GM21723 (cell line): ENCODE results near the gene SSX5.
"Not testable (repeated sequence)": the region's sequence is repeated elsewhere in the genome, so short reads cannot be mapped to it uniquely, and the experiment has no call there.

Source experiments
- ATAC-seq: cut with Tn5 transposase; IDR thresholded peaks from one replicate; pipeline ENCODE4 v1.9.1; 2021; ENCODE audit warnings: mild to moderate bottlenecking, moderate library complexity; ENCODE audit not compliant: unreplicated experiment

SSX5 gene, protein sequence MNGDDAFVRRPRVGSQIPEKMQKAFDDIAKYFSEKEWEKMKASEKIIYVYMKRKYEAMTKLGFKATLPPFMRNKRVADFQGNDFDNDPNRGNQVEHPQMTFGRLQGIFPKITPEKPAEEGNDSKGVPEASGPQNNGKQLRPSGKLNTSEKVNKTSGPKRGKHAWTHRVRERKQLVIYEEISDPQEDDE

DNA sequence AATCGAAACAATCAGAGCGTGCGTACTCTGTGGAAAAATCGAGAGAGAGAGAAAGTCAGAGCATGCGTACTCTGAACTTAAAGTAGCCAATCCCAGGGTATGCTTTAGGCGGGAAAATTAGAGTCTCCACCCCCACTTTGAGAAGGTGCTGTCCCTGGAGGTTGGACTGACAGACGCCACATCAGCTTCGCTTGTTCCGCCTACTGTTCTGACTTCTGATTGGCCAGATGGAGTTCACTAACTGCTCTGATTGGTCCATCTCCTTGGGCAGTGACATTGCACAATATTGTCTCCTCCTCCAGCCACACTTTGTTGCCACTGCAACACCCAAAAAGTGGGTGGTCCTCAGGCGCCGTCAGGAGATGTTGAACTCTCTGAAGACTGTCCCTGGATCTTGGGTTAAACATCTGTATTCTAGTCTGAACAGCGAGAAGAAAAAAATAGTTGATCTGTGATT lies at the start of gene SSX5:
TSS of gene SSX5 (minus strand) at position 51 of the 457 bp plus-strand sequence. CDS start 1,437 bp downstream, outside the sequence.
- ATAC-seq, result no peak

DNA sequence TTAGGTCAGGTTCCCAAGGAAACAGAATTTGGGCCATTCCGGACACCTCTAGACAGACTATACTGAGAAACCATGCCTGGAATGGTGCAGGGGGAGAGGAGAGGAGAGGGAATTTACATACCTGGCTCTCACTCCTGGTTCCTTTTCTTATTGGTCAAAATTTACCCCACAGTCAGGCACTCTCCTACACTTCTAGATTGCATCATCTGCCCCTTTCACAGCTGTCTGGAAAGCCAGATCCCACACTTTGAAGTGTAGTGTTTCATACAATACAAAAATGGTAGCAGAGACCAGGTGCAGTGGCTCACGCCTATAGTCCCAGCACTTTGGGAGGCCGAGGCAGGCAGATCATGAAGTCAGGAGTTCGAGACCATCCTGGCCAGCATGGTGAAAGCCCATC lies 27.6 kb upstream of the SSX5 start:
- ATAC-seq, result not testable (repeated sequence)

DNA sequence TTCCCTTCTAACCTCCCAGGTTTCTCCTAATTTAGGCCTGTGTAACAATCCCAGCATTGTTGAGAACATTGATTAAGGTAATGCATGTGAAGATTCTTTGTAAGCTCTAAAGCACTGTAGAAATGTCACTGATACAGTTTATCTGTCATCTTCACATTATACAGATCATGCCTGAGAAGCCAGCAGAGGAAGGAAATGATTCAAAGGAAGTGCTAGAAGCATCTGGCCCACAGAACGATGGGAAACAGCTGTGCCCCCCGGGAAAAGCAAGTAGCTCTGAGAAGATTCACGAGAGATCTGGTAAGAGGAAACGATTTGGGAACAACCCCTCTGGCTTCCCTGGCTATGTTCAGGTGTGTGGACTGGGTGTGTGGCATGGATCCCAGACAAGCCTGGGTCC lies 17.7 kb upstream of the SSX5 start:
- not testable (repeated sequence) for ATAC-seq

DNA sequence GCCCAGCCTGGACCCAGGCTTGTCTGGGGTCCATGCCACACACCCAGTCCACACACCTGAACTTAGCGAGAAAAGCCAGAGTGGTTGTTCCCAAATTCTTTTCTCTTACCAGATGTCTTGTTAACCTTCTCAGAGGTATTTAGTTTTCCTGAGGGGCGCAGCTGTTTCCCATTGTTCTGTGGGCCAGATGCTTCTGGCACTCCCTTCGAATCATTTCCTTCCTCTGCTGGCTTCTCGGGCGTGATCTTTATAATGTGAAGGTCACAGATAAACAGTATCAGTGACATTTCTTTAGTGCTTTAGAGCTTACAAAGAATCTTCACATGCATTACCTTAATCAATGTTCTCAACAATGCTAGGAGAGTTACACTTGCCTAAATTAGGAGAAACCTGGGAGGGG lies 6.6 kb downstream of the SSX5 start:
- ATAC-seq, result not testable (repeated sequence)

DNA sequence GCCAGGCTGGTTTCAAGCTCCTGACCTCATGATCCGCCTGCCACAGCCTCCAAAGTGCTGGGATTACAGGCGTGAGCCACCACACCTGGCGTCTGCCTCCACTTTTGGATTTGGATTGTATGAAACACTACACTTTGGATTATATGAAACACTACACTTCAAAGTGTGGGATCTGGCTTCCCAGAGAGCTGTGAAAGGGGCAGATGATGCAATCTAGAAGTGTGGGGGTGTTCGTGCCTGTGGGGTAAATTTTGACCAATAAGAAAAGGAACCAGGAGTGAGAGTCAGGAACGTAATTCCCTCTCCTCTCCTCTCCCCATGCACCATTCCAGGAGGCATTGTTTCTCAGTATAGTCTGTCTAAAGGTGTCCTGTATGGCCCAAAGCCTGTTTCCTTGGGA lies 14.7 kb downstream of the SSX5 start:
- ATAC-seq, result not testable (repeated sequence)

DNA sequence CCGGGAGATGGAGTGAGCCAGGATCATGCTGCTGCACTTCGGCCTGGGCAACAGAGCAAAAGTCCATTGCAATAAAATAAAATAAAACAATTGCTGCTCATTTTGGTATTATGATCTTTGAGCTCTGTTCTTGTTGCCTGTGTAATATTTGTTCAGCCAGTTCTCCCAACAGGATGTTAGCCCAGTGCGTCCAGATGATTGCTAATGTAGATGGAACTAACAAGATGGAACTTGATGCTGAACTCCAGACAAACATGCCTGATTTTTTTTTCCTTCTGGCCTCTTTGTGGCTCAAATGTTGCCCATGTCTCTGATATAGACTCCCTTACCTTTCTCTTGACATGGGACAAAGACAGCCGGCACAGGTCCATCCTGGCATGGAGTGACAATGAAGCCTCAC lies 15.8 kb downstream of the SSX5 start:
- ATAC-seq, result no peak

DNA sequence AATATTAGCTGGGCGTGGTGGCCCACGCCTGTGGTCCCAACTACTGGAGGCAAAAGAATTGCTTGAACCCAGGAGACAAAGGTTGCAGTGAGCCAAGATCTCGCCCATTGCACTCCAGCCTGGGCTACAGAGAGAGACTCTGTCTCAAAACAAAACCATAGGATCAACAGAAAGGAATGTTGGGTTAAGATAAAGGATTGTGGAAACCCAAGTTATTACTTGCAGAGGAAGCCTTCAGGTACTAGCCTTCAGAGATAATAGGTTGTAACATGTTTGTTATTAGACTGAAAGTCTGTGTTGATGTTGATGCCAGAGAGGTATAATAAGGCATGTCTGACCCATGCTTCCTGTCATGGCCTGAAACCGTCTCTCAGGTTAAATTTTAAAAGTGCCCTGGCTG lies 16.9 kb downstream of the SSX5 start:
- ATAC-seq, result no peak

DNA sequence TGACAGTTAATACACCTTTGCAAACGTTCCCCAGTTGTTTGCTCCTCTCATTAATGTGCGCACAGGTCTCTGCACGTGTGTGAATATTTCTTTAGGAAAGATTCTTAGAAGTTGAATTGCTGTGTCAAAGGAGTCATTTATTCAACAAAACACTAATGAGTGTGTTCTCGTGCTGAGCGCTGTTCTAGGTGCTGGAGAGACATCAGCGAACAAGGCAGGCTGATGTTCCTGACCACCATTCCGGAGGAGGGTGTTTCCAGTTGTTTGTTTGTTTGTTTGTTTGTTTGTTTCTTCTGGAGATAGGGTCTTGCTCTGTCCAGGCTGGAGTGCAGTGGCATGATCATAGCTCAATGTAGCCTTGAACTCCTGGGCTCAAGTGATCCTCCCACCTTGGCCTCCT lies 30.3 kb downstream of the SSX5 start:
- not testable (repeated sequence) for ATAC-seq

DNA sequence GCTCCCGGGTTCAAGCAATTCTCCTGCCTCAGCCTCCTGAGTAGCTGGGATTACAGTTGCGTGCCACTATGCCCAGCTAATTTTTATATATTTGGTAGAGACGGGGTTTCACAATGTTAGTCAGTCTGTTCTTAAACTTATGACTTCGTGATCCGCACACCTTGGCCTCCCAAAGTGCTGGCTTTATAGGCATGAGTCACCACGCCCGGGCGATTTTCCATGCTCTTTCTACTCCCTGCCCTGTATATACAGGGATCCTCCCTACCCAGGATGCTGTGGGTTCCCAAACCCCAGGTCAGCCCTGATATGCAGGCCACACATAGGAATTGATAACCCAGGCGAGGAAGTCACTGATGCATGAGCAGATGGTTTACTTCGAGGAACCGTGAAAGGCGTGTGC lies 31.4 kb downstream of the SSX5 start:
- no peak for ATAC-seq

DNA sequence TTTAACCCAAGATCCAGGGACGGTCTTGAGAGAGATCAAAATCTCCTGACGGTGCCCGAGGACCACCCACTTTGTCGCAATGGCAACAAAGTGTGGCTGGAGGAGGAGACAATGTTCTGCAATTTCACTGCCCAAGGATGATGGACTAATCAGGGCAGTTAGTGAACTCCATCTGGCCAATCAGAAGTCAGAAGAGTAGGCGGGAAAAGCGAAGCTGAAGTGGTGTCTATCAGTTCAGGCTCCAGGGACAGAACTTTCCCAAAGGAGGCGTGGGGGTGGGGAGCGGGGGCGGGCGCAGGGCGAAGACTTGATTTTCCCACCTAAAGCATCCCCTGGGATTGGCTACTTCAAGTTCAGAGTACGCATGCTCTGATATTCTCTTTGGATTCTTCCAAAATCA lies 40.6 kb downstream of the SSX5 start:
- ATAC-seq, result no peak

DNA sequence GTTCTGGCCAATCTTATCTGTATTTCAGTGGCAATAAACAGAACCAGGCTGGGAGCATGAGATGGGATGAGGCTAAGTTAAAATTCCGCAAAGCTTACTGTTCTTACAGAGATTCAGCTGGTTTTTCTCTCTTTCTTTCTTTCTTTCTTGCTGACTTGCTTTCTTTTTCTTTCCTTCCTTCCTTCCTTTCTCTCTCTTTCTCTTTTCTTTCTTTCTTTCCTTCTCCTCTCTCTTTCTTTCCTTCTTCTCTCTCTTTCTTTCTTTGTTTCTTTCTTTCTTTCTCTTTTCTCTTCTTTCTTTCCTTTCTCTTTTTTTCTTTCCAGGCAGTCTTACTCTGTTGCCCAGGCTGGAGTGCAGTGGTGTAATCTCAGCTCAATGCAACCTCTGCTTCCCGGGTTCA lies 41.8 kb downstream of the SSX5 start:
- no peak for ATAC-seq

DNA sequence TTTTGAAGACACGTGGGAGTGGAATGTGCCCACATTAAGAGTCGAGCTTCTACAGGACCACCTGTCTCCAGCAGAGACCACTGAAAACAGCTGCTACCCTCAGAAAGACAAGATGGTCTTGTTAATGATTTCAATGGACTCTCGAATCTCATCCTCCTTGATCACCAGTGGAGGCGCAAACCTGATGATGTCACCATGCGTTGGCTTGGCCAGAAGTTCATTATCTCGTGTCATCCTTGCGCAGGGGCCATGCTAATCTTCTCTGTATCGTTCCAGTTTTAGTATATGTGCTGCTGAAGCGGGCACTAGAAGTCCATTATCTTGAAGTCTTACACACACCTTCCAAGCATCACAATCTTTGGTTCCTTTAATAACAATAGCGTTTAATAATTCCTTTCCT lies 42.8 kb downstream of the SSX5 start:
- ATAC-seq, result no peak

DNA sequence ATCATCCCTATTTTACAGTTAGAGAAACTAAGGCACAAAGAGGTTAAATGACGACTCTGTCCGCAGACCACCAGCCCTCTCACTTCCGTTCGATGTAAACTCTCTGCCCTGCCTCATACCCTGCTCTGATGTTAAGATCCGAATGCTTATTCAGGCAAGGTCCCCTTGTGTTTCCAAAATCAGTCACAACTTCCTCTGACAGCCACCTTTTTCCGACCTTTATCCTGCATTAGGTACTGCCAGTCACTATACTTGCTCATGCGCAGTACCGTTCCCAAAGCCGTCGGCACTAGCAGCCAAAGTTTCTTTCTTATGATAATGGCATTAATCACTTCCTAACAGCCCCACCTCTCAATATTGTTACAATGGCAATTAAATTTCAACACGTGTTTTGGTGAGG lies 53.9 kb downstream of the SSX5 start:
- ATAC-seq, result not testable (repeated sequence)

DNA sequence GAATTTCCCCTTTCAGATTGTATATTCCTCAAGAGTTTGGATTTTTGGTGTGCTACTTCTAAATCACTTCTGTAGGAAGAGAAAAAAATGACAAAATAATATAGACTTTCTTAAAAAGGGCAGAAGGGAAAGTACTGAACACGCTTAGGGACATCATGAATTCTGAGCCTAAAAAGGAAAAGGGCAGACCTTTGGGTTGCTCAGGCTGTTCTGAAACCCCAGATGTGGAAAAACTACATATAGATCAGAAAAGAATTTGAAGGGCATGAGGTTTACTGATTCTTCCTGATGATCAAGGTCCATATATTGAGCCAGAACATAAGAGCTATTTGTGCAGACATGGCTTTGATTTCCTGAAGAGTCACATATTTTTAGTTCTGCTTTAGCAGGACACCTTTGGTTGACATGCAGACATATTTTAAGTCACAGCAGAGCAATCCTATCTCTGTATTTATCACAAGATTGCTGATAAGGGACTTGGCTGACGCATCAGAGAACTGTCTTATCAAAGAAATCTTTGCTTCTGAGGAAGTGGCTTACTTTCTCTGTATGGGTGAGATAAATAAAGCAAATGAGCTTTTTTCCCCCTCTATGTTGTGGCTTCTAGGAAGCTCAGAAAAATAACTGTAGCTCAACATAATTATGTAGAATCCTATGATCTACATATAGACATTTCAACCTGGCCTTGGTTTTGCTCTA lies 54.6 kb downstream of the SSX5 start:
- not testable (repeated sequence) for ATAC-seq

DNA sequence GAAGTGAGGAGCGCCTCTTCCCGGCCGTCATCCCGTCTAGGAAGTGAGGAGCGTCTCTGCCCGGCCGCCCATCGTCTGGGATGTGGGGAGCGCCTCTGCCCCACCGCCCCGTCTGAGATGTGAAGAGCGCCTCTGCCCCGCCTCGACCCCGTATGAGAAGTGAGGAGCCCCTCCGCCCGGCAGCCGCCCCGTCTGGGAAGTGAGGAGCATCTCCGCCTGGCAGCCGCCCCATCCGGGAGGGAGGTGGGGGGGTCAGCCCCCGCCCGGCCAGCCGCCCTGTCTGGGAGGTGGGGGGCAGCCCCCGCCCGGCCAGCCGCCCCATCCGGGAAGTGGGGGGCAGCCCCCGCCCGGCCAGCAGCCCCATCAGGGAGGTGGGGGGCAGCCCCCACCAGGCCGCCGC lies 57.5 kb downstream of the SSX5 start:
- ATAC-seq, result not testable (repeated sequence)
